Measurements from ENCODE around the gene ACBD4. TPM values are rescaled to one million over a fixed set of nuclear protein-coding genes. Genes with fewer than 3 reads are reported as not detected.

ACBD4 gene
- total and polyA plus RNA-seq, 2 donors (not counting 3 experiments of a cell fraction or from before 2014, with no cell fraction given) = 4.5 to 7.5 TPM

DNA sequence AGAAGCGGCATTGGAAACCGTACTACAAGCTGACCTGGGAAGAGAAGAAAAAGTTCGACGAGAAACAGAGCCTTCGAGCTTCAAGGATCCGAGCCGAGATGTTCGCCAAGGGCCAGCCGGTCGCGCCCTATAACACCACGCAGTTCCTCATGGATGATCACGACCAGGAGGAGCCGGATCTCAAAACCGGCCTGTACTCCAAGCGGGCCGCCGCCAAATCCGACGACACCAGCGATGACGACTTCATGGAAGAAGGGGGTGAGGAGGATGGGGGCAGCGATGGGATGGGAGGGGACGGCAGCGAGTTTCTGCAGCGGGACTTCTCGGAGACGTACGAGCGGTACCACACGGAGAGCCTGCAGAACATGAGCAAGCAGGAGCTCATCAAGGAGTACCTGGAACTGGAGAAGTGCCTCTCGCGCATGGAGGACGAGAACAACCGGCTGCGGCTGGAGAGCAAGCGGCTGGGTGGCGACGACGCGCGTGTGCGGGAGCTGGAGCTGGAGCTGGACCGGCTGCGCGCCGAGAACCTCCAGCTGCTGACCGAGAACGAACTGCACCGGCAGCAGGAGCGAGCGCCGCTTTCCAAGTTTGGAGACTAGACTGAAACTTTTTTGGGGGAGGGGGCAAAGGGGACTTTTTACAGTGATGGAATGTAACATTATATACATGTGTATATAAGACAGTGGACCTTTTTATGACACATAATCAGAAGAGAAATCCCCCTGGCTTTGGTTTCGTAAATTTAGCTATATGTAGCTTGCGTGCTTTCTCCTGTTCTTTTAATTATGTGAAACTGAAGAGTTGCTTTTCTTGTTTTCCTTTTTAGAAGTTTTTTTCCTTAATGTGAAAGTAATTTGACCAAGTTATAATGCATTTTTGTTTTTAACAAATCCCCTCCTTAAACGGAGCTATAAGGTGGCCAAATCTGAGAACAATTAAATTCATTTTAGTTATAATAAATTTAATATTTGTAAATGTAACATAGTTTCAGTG is 14.5 kb downstream of the ACBD4 start:
- peak; percentile 72 for DNase-seq (ENCODE audit: low read depth, low spot score)
- no peaks in the 10 kb centered on the region for H3K9me1 ChIP-seq (replicated peaks; ENCODE audit: control insufficient read depth, extremely low read depth, insufficient read depth, low read length)
- dilution Hi-C loops (cut with MboI; ENCODE audit: extremely low pct_ligation_motif_present, low sequenced_read_pairs) (no loop called here), intact Hi-C loops (cut with micrococcal nuclease) (loop anchor here (1.0 to 10.0 kb wide), 3 partner anchors 48 to 225 kb away; partner anchors contain the start of gene MAP3K14)
- peak overlapping the region; percentile 42 for H3K27ac ChIP-seq (ENCODE audit: insufficient read depth, low read depth, low read length)
- H3K4me2 ChIP-seq (ENCODE audit: insufficient read depth, low read length) = peak overlapping the region; percentile 85
- no peaks in the 10 kb centered on the region for H3K9me3 ChIP-seq (replicated peaks; ENCODE audit: control insufficient read depth, insufficient read depth, low read length)
- peak overlapping the region; percentile 68 to 95 (median 90) for H3K4me3 ChIP-seq (replicated peaks in 1 of 3; ENCODE audit: insufficient read depth in 1 of 3, low read depth in 1 of 3, low read length in 3 of 3)
- no peaks in the 10 kb centered on the region for H3K36me3 ChIP-seq (ENCODE audit: control insufficient read depth in 2 of 2, extremely low read depth in 1 of 2, insufficient read depth in 2 of 2, low read length in 2 of 2)
- H3K4me1 ChIP-seq (ENCODE audit: control insufficient read depth, extremely low read depth, insufficient read depth, low read length) = peaks cover 24% of the 10 kb centered on the region
- TF ChIP-seq POLR2A (IDR thresholded peaks at IDR 0.05; ENCODE audit: low read depth, low read length) (peak; percentile 32), EZH2 (IDR thresholded peaks at IDR 0.05; ENCODE audit: borderline replicate concordance, low read depth, low read length, severe bottlenecking) (no peak), POLR2AphosphoS5 (IDR thresholded peaks at IDR 0.05; ENCODE audit: insufficient read depth, low read depth, low read length) (peak; percentile 58), GATA2 (IDR thresholded peaks at IDR 0.05; ENCODE audit: insufficient read depth, insufficient read length, low read depth, low read length) (no peak), FOS (IDR thresholded peaks at IDR 0.05; ENCODE audit: borderline replicate concordance, insufficient read depth, low read length) (no peak)
- POLR2A ChIA-PET = interaction anchor here (1.0 to 6.1 kb wide), 11 partner anchors 8 to 251 kb away, joined by 3 to 189 read pairs (median 7); partner anchors contain the start of genes ACBD4, HEXIM2, MAP3K14 and NMT1
- H2AFZ ChIP-seq (ENCODE audit: low read depth, low read length) = no peak overlapping the region
- peaks cover 30% of the 10 kb centered on the region for H3K79me2 ChIP-seq (ENCODE audit: control insufficient read depth, insufficient read depth, low read length)
- no peaks in the 10 kb centered on the region for H4K20me1 ChIP-seq (replicated peaks; ENCODE audit: control insufficient read depth, extremely low read depth, insufficient read depth, low read length)
- H3K27me3 ChIP-seq (ENCODE audit: control insufficient read depth in 2 of 2, insufficient read depth in 2 of 2, low read length in 2 of 2) = no peaks in the 10 kb centered on the region
- CTCF ChIA-PET = interaction anchor here (0.8 to 10.4 kb wide), 20 partner anchors 9 to 166 kb away, joined by 3 to 393 read pairs (median 6); partner anchors contain the start of genes ACBD4, HEXIM2 and MAP3K14
- no TSS peak for BruUV-seq (replicated peaks)
- FAIRE-seq = peak; percentile 69
- H3K9ac ChIP-seq (replicated peaks; ENCODE audit: extremely low read depth, insufficient read depth, low read length) = peak overlapping the region; percentile 62
